ENCODE measurements around the gene CEP78.

Gene CEP78

DNA sequence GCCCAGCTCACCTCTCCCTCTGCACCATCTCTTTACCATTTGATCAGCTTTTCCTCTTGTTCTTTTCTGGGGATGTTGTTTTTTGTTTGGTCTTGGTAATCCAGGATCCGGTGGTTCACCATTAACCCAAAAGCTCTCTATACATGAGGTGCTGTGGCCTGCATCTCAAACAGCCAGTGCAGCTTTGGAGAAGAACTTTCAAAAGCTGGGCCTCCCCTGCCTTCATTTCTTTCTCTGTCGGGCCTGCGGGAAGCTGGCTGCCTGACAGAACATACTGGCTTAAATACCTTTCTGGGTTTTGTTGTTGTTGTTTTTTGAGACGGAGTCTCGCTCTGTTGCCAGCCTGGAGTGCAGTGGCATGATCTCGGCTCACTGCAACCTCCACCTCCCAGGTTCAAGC is 73.2 kb downstream of the CEP78 start:
- DNase-seq (ENCODE audit: low spot score): no peak

DNA sequence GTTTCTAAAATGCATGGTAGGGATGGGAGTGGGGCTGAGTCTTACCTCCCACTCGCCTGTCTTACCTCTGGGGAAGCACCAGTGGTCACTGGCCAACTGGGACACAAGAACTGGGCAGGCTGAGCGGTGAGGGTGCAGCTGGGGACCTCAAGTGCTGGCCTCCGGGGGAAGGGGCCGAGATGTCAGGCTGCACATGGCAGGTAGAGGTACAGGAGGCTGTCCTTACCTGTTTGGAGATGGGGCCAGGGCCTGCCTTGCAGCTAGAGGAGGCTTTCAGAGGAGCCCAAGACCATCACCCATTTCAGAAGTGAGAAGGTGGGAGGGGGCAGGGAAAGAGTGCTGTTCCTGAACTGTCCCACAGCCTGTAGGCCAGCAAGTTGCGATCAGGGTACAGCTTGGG is 75.2 kb downstream of the CEP78 start:
- DNase-seq (ENCODE audit: low spot score): no peak

DNA sequence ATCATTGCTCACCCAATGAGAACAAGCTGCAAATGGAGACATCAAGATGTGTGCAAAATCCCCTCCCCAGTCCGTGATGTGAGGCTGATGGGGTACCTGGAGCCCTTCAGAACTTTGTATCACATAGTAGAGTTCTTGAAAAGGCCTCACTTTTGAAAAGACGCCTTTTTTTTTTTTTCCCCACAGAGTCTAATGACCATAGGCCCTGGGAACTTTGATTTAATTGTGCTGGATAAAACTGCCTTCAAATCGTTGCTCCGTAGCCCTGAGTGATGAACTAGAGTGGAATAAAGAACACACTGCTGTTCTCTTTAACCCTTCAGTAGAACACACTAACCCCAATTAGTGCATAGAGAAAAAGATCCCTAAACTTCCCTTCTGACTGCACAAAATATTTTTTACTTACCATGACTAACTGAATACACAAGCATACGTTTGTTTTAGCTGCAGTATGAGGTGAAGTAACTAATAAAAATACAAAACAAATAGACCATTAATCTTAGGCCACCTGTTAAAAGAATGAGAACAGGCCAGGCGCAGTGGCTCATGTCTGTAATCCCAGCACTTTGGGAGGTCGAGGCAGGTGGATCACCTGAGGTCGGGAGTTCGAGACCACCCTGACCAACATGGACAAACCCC is 76.1 kb downstream of the CEP78 start:
- no peak for DNase-seq (ENCODE audit: low spot score)

DNA sequence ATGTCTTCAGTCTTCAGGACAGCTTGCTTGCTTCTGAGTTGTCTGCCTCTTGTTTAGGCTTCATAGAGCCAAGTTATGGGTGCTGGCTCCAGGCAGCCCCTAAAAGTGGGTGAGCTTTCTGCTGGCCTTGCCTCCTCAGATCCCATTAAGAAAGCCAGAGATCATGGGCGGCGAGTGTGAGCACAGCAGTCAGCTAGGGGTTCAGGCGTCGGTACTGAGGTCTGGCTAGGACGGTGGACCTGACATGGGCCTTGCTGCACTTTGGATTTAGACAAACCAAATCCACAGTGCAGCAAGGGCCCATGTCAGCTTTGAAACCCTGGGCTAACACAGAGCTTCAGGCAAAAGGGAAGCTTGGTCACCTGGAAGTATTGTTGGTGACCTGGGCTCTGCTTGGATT is 78.7 kb downstream of the CEP78 start:
- DNase-seq (ENCODE audit: low spot score): no peak

DNA sequence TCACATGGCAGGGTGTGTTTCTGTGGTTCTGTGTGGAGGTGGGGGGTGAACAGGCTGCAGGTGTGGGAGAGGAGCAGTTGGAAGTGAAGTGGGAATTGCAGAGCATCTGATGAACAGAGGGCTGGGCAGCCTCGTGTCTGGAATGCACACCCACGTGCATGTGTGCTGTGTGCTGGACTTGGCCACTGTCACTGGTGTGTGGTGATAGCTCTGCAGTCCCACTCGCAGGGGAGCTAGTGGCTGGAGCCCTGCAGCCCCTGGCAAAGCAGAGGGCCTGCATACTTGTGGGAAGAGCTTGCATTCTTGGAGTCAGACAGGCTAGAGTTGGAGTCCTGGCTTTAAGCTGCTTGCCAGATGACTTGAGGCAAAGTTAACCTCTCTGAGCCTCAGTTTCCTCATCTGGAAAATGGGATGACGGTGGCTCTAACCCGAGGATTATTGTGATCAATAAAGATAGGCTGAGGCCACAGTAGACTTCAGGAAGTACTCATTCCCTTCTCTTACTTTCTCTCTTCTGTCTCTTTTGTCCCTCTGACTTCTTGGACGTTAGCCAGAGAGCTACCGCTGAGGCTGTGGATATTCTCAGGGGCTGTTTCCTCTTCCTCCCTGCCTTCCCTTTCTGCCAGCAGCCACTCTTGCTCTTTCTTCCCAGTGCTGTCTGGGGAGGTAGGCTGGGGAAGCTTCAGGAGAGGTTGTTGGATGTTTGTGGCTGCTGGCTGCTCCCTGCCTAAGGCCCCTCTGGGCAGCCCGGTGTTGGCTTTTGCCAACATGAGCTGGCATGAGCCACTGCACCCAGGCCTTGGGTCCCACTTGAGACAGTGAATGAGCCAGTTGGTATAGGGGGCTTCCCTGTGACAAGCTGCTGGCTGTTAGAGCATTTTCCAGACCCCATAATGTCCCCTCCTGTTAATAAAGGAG is 79.3 kb downstream of the CEP78 start:
- DNase-seq (ENCODE audit: low spot score): no peak

DNA sequence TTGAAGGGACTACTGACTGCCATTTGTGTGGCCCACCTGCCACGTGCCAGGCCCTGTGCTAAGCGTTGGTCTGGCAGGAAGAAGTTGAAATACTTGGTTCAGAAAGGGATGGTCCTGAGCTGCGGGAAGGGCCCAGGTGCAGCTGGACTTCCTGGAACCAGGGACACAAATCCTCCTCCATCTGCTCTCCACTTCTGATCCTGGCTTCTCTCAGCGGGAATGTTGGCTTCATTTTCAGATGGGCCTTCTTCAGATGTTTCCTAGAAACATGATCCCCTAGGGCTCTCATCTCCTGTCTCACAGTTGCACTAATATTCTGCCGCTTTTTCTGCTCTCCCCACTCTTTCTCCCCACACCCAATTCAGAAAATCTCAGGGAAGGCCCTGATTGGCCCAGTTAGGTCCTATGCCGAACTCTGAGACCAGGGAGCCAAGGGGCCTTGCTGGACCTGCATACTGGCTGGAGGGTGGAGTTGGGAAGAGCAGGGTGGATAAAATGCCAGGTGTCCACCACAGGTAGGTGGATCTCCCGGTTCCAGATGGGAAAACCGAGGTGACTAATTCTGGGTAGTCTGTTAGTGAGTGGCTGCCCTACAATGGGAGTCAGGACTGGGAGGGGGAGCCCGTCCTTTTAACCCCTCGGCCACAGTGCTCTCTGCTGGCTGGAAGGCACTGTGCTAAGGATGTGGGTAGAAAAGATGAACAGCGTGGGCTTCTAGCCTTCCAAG is 80.5 kb downstream of the CEP78 start:
- DNase-seq (ENCODE audit: low spot score): no peak

DNA sequence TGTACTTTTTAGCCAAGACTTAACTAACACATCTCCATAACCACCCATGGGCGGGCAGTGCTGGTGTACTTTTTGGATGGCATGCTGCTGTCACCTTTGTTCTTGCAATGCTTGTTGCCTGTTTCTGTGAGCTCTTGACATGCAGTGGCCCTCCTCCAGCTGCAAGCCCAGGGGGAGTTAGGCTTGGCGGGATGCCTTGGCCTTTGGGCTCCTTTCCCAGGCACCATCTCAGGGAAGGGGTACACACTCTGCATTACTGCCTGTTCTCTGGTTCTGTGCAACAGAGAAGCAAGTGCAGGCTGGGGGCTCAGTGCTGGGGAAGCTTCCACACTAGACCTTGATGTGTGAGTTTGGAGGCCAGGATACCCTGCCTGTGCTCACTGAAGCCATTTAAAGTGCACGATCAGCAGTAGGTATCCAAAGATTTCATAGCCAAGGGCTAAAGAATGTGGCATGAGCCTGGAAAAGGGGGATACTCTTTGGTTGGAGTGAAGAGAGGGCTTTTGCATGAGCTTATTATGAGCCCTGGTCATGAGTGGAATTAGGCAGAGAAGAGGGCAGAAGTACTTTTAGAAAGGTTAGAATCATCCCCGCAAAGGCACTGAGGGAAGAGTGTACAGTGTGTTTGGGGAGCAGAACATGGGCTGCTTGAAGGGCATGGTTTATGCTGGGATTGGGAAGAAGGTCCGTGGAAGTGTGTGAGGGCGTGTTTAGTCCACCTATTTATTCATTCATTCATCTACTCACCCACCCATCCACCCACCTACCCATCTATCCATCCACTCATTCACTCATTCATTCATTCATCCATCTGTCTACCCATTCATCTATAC is 83.5 kb downstream of the CEP78 start:
- DNase-seq (ENCODE audit: low spot score): no peak

DNA sequence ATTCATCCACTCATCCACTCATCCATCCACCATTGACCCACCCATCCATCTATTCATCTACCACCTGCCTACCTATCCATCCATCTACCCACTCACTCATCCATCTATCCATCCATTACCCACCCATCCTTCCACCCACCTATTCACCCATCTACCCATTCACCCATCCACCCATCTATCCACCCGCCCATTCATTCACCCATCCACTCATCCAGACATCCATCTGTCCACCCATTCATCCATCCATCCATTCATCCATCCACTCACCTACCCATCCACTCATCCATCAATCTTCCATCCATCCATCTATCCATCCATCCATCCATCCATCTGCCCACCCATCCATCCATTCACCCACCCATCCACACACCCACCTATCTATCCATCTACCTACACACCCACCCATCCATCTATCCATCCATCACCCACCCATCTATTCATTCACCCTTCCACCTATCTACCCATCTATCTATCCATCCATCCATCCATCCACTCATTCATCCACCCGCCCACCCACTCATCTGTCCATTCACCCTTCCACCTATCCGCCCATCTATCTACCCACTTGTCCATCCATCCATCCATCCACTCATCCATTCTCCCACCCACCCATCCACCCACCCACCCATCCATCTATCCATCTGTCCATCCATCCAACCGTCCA is 84.3 kb downstream of the CEP78 start:
- no peak for DNase-seq (ENCODE audit: low spot score)

DNA sequence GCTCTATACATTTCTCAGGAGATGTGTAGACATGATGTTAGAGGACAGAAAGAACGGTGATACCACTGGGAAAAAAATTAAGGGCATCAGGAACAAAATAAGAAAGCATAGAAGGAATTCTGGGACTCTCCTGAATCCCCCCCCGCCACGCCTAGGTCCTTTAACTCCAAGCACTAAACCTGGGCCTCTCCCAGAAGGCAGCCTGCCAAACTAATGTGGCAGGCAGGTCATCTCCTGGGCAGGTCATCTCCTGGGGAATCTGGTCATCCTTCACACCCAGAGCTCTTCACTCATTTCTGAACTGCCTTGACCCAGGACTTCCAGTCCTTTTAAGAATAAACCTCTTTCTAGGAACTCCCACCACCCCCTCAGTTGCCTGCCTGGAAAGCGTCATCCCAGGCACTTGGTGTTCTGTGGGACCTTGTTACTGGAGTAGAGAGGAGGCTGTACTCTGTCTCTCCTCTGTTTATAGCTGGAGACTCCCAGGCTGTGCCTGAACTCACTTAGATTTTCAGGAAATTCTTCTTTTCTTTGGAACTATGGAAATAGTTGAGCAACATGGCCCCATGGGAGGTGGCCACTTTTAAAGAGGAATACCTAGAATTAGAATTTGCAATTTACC is 85.1 kb downstream of the CEP78 start:
- no peak for DNase-seq (ENCODE audit: low spot score)

DNA sequence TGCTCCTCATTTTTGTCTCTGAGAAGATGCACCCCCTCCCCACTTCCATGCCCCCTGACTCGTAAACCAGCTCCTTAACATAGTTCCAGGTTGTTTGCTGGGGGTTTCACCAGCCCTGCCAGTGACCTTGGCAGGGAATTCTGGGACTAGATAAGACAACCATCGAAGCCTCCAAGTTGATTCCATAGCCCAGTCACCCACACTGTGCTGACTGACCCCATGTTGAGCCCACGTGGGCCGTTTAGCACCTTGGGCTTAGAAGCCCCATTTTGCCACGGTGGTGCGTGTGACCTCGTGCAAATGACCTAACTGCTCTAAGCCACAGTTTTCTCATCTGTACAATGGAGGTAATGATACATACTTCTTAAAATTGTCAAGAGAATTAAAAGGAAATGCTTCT is 85.6 kb downstream of the CEP78 start:
- DNase-seq (ENCODE audit: low spot score): no peak

DNA sequence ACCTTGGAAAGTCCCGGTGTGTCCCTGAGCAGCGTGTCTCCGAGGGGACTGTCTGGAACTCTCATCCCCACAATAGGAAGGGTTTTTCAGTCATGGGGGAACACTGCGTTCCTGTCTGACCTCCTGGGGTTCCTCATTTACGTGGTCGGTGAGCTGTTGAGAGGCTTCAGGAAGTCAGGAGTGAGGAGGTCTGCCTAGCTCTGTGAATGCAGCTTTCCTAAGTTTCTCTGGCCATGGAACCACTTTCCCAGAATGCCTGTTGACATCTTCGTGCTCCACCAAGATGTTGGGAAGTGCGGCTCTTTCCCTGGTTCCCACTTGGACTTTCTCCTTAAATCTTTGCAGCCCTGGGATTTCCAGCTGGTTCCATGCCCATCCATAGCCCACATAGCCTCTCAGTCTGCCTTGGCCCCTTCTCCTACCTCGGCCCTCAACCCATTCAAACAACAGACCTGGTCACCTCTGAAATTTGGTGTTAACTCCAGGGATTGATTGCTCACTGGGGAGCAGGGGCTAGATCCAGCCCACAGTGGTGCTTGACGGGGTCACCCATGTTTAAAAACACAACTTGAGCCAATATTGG is 88.3 kb downstream of the CEP78 start:
- DNase-seq (ENCODE audit: low spot score): no peak

DNA sequence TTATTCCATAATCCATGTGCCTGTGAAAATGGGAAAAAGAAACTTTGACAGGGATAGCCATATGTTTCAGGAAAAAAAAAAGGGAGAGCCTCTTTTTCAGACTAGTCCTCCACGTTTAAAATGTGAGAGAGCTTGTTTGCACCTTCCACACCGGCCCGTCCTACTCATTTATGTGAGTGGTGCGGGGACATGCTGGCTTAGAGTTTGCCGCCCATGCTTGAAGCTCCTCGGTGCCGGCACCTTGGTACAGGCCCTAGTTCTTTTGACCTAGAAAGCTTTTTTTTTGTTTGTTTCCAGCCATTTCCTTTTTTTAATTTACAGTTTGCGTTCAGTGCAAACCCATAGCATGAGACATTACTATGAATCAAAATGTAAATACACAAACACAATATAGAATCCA is 88.8 kb downstream of the CEP78 start:
- DNase-seq (ENCODE audit: low spot score): no peak

DNA sequence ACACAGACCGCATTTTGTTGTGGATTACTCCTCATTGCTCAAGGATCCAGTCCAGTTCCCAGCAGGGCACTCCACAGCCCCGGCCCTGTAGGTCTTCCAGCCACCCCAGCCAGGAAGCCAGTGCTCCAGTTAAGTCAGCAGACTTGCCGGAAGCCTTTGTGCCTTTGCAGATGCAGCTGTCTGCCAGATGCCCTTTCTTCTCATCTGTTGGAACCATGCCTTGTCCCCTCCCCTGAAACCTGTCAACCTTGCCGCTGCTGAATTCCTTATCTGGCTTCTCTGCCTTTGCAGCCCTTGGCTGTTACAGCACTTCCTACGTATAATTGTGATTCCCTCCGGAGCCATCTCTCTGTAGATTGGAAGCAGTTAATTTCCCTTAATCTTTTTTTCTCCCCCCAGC is 89.5 kb downstream of the CEP78 start:
- no peak for DNase-seq (ENCODE audit: low spot score)

DNA sequence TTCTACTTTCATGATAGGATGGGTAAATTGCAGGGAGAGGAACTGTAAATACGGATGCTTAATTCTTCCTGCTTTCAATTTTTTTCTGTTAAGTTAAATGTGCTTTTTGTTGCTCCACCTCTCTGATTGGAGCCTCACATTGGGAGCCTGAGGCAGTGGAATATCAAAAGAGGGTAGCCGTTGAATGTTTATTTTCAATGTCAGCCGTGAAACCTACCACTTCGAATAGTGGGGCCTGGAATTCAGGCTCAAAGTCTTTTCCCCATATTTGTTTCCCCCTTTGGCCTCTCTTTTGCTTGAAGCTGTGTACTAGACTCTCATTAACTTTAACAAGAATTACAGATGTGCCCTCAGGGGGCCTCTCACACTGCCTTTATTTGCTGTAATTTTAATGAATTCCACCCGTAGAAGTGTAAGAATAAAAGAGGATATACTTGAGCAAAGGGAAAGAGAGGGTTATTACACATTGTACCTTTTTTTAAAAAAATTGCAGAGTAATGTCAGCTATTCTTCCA is 90.0 kb downstream of the CEP78 start:
- no peak for DNase-seq (ENCODE audit: low spot score)

DNA sequence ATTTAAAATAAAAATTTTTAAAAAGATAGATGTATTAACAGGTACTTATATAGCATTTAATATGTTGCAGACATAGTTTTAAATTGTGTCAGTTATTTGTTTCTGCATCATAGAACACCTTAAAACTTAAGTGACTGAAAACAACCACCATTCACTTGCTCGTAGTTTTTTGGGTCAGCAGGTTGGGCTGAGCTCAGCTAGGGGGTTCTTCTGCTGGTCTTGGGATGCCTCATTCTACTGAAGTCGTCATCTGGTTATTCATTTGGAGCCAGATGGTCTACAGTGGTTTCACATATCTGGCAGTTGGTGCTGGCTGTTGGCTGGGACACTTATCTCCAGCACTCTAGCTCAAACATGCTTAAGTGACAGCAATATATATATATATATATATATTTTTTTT is 90.7 kb downstream of the CEP78 start:
- DNase-seq (ENCODE audit: low spot score): no peak
